ENCODE measurements around the gene RPRD1A. TPM values are rescaled to one million over a fixed set of nuclear protein-coding genes. Genes with fewer than 3 reads are reported as not detected.

RPRD1A gene
- total RNA-seq, 1 experiment from 2014 or later = 80.7 TPM

- no peaks in the 10 kb centered on the region for H3K9me2 ChIP-seq (ENCODE audit: insufficient read depth)
- intact Hi-C loops (cut with micrococcal nuclease) = no loop called here
- peaks cover 5 to 9% of the 10 kb centered on the region in 2 experiments; a peak in 2 of 4 replicates for H3K9me3 ChIP-seq (ENCODE audit: control insufficient read depth in 1 of 2, insufficient read depth in 1 of 2, low read depth in 1 of 2, low read length in 2 of 2)
- no peak overlapping the region for H3K4me2 ChIP-seq (ENCODE audit: low read length)
- no peak for DNase-seq (ENCODE audit: low read depth, low spot score)
- BruUV-seq (replicated peaks) = no TSS peak
- H2AFZ ChIP-seq (ENCODE audit: low read depth, low read length, poor library complexity, severe bottlenecking) = no peak overlapping the region
- H4K20me1 ChIP-seq (ENCODE audit: insufficient read depth) = peaks cover 3% of the 10 kb centered on the region; the same call in 1 of the 2 replicates
- ChIA-PET CTCF (no interaction called here), RAD21 (ENCODE audit: low non-redundant PET in 1 of 2, low total read pairs in 2 of 2, uncharacterized antibody in 2 of 2, unreplicated experiment in 2 of 2) (no interaction called here), POLR2A (no interaction called here)
- no peaks in the 10 kb centered on the region for H3K4me1 ChIP-seq (ENCODE audit: control insufficient read depth in 1 of 2, insufficient read depth in 2 of 2, low read length in 2 of 2)
- no peak overlapping the region for H3K27ac ChIP-seq (ENCODE audit: low read depth, low read length)
- no peak for ATAC-seq
- no peak overlapping the region for H3K4me3 ChIP-seq (replicated peaks in 1 of 2; ENCODE audit: low read depth in 1 of 2, low read length in 2 of 2)
- H3K36me3 ChIP-seq (ENCODE audit: control insufficient read depth in 1 of 2, insufficient read depth in 2 of 2, low read length in 2 of 2) = peaks cover 0 to 10% of the 10 kb centered on the region in 2 experiments; a peak in 2 of 4 replicates
- no peak overlapping the region for H3K9ac ChIP-seq (ENCODE audit: low read length)
- TF ChIP-seq SRF (IDR thresholded peaks at IDR 0.05; ENCODE audit: low read depth) (no peak), SIN3A (IDR thresholded peaks at IDR 0.05; ENCODE audit: low read depth) (no peak), SP1 (IDR thresholded peaks at IDR 0.05; ENCODE audit: low read depth) (no peak), CTCF (IDR thresholded peaks at IDR 0.05 in 2 of 3, conservative IDR thresholded peaks at IDR 0.05 in 1 of 3; ENCODE audit: borderline replicate concordance in 1 of 3, insufficient read depth in 1 of 3, low read depth in 2 of 3, low read length in 2 of 3) (no peak), YY1 (IDR thresholded peaks at IDR 0.05; ENCODE audit: extremely low read depth, insufficient replicate concordance, low read depth, low read length) (no peak), TCF7L2 (IDR thresholded peaks at IDR 0.05; ENCODE audit: borderline replicate concordance, extremely low read depth, insufficient read depth, insufficient read length) (no peak)
- peaks cover 99% of the 10 kb centered on the region for H3K79me2 ChIP-seq (ENCODE audit: insufficient read depth, low read length)
- no peaks in the 10 kb centered on the region for H3K27me3 ChIP-seq (ENCODE audit: insufficient read depth, low read length)
These were observed 26.2 kb downstream of the RPRD1A start for GRCh38 chr18:36041146-36041545.

- ChIA-PET CTCF (no interaction called here), POLR2A (no interaction called here), RAD21 (ENCODE audit: low non-redundant PET in 1 of 2, low total read pairs in 2 of 2, uncharacterized antibody in 2 of 2, unreplicated experiment in 2 of 2) (no interaction called here)
- ATAC-seq = no peak
- no peak overlapping the region for H3K4me2 ChIP-seq (ENCODE audit: low read length)
- peaks cover 5 to 9% of the 10 kb centered on the region in 2 experiments; a peak in 2 of 4 replicates for H3K9me3 ChIP-seq (ENCODE audit: control insufficient read depth in 1 of 2, insufficient read depth in 1 of 2, low read depth in 1 of 2, low read length in 2 of 2)
- H2AFZ ChIP-seq (ENCODE audit: low read depth, low read length, poor library complexity, severe bottlenecking) = no peak overlapping the region
- TF ChIP-seq YY1 (IDR thresholded peaks at IDR 0.05; ENCODE audit: extremely low read depth, insufficient replicate concordance, low read depth, low read length) = no peak
- H4K20me1 ChIP-seq (ENCODE audit: insufficient read depth) = peaks cover 11% of the 10 kb centered on the region; the same call in 1 of the 2 replicates
- H3K9ac ChIP-seq (ENCODE audit: low read length) = no peak overlapping the region
- H3K27ac ChIP-seq (ENCODE audit: low read depth, low read length) = no peak overlapping the region
- H3K4me3 ChIP-seq (replicated peaks in 1 of 2; ENCODE audit: low read depth in 1 of 2, low read length in 2 of 2) = no peak overlapping the region
- no TSS peak for BruUV-seq (replicated peaks)
- intact Hi-C loops (cut with micrococcal nuclease) = no loop called here
- peaks cover 0 to 10% of the 10 kb centered on the region in 2 experiments; a peak in 2 of 4 replicates for H3K36me3 ChIP-seq (ENCODE audit: control insufficient read depth in 1 of 2, insufficient read depth in 2 of 2, low read length in 2 of 2)
- no peaks in the 10 kb centered on the region for H3K9me2 ChIP-seq (ENCODE audit: insufficient read depth)
- DNase-seq (ENCODE audit: low read depth, low spot score) = no peak
- H3K79me2 ChIP-seq (ENCODE audit: insufficient read depth, low read length) = peaks cover 100% of the 10 kb centered on the region
- H3K27me3 ChIP-seq (ENCODE audit: insufficient read depth, low read length) = no peaks in the 10 kb centered on the region
- no peaks in the 10 kb centered on the region for H3K4me1 ChIP-seq (ENCODE audit: control insufficient read depth in 1 of 2, insufficient read depth in 2 of 2, low read length in 2 of 2)
These were observed 29.2 kb downstream of the RPRD1A start for GRCh38 chr18:36038102-36038663.

All from HCT116 (cell line).